HepG2 (cell line): Measurements from ENCODE around the gene PARN. TPM values are rescaled to one million over a fixed set of nuclear protein-coding genes. Genes with fewer than 3 reads are reported as not detected.

Experiments
- AHR ChIP-seq: IDR thresholded peaks from 2 replicates; pipeline ENCODE4 v1.6.1; 2018; ENCODE audit warnings: missing genetic modification reagents, missing compliant biosample characterization
- BRCA1 ChIP-seq: sonication (generic); formaldehyde crosslinking; IDR thresholded peaks from 2 replicates; pipeline ENCODE4 v1.4.0; 2020; ENCODE audit warnings: missing genetic modification reagents
- HNF4A ChIP-seq: sonication (generic); formaldehyde crosslinking; IDR thresholded peaks from 2 replicates; pipeline ENCODE4 v1.4.0; 2020; ENCODE audit warnings: missing genetic modification reagents
- HNRNPL ChIP-seq: fragments of 200-400 bp; formaldehyde crosslinking; IDR thresholded peaks from 2 replicates; pipeline ENCODE4 v1.6.1; 2017; ENCODE audit warnings: mild to moderate bottlenecking, low read depth, low read length
- JUN ChIP-seq: sonication (generic); formaldehyde crosslinking; IDR thresholded peaks from 2 replicates; pipeline ENCODE4 v1.4.0; 2020; ENCODE audit warnings: mild to moderate bottlenecking, missing genetic modification reagents
- KAT7 ChIP-seq: IDR thresholded peaks from 2 replicates; pipeline ENCODE4 v1.6.1; 2018; ENCODE audit warnings: borderline replicate concordance, missing compliant biosample characterization
- ZNF160 ChIP-seq: sonication (generic); formaldehyde crosslinking; IDR thresholded peaks from 2 replicates; pipeline ENCODE4 v1.8.0; 2022; ENCODE audit warnings: mild to moderate bottlenecking, inconsistent platforms, missing genetic modification reagents
- ZNF891 ChIP-seq: sonication (generic); formaldehyde crosslinking; IDR thresholded peaks from 2 replicates; pipeline ENCODE4 v1.5.0; 2020; ENCODE audit warnings: mild to moderate bottlenecking, missing genetic modification reagents
- polyA plus RNA-seq, 8 experiments: library from polyadenylated mRNA; depleted of rRNA in 3 of 8; stranded (reverse) in 7 of 8; unstranded in 1 of 8; fragments of >200 nt; fragmentation: Illumina TruSeq in 4 of 8; extraction: Trizol in 4 of 8; gene quantifications; 2 replicates each; pipeline versions ENCODE4 v1.2.1 to v1.2.3, GENCODE V29; 2011 to 2016; ENCODE audit warnings: low read depth in 4 of 8, missing spikeins in 1 of 8, mixed read lengths in 1 of 8; ENCODE audit not compliant: insufficient read depth in 1 of 8
- total RNA-seq, 5 experiments: library from RNA; depleted of rRNA; stranded (reverse); fragments of >200 nt; fragmentation: Illumina TruSeq; extraction: Trizol; gene quantifications; 2 replicates each; pipeline ENCODE4 v1.2.3, GENCODE V29; 2016; ENCODE audit warnings: low read depth in 1 of 5
- TF ChIP-seq, protein P1 (sequence below): sonication (generic); formaldehyde crosslinking; IDR thresholded peaks from 2 replicates; pipeline ENCODE4 v1.4.0; 2020; ENCODE audit warnings: low read depth, mild to moderate bottlenecking, missing genetic modification reagents
- TF ChIP-seq, protein P2 (sequence below): sonication (generic); formaldehyde crosslinking; IDR thresholded peaks from 2 replicates; pipeline ENCODE4 v1.9.0; 2021; ENCODE audit warnings: mild to moderate bottlenecking, missing genetic modification reagents
- TF ChIP-seq, protein P3 (sequence below): sonication (generic); formaldehyde crosslinking; IDR thresholded peaks from 2 replicates; pipeline ENCODE4 v1.8.0; 2023; ENCODE audit warnings: mild to moderate bottlenecking, missing genetic modification reagents
- TF ChIP-seq, protein P4 (sequence below): sonication (generic); formaldehyde crosslinking; IDR thresholded peaks from 2 replicates; pipeline ENCODE4 v1.4.0; 2020; ENCODE audit warnings: missing genetic modification reagents
- TF ChIP-seq, protein P5 (sequence below): sonication (generic); formaldehyde crosslinking; IDR thresholded peaks from 2 replicates; pipeline ENCODE4 v1.8.0; 2022; ENCODE audit warnings: missing genetic modification reagents, mild to moderate bottlenecking, moderate library complexity, borderline replicate concordance
- TF ChIP-seq, protein P6 (sequence below): sonication (generic); formaldehyde crosslinking; IDR thresholded peaks from 2 replicates; pipeline ENCODE4 v1.5.1; 2020; ENCODE audit warnings: mild to moderate bottlenecking, missing genetic modification reagents, moderate library complexity

Gene PARN
- total and polyA plus RNA-seq, 2 of the 13 experiments (the other 11 are each of a cell fraction or from before 2014, with no cell fraction given) = 13.3 to 47.6 TPM

DNA sequence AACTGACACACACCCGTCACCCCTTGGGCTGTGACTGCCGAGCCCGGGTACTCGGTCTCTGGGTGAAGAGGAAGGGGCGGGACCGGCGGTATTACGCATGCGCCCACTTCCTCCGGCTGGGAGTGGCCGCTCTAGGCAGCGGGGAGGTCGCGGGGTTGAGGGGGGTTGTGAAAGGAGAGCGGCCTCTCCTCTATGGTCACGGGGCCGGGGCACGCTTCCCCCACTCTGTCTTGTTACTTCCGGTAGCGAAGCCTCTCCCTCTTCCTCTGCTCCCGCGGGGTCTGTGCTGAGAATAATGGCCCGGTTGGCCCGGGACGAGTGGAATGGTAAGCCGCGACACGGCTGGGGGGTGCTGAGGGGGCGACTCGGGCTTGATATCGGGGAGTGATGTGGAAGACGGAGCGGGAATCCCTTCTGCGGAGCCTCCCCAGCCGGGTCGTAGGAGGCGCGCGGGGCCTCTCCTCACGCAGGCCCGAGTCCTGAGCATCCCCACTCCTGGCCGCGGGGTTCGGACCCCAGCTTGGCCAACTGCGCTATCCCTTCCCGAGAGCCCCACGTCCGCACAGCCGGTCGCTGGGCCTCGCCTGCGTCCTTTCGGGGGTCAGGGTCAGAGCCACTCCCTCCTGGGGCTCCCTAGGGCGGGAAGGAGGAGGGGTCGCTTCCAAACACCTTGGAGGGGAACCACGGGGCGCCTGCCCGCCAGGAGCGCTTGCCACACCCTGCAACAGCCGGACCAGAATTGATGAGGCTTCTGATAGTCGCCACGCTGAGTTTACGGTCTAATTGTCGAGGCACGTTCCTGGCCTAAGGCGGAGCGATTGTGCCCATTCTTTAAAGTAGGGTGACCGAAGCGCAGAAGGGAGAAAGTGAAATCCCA, 2.9 kb upstream of the PARN start, which contains the start of gene BFAR (continued):
- TF ChIP-seq, protein P1, sequence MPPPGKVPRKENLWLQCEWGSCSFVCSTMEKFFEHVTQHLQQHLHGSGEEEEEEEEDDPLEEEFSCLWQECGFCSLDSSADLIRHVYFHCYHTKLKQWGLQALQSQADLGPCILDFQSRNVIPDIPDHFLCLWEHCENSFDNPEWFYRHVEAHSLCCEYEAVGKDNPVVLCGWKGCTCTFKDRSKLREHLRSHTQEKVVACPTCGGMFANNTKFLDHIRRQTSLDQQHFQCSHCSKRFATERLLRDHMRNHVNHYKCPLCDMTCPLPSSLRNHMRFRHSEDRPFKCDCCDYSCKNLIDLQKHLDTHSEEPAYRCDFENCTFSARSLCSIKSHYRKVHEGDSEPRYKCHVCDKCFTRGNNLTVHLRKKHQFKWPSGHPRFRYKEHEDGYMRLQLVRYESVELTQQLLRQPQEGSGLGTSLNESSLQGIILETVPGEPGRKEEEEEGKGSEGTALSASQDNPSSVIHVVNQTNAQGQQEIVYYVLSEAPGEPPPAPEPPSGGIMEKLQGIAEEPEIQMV (CRISPR knock-in tag) = peak; percentile 79
- TF ChIP-seq ZNF160 (CRISPR knock-in tag) (no peak), KAT7 (CRISPR knock-in tag) (peak; percentile 97), ZNF891 (CRISPR knock-in tag) (peak; percentile 94), JUN (CRISPR knock-in tag) (no peak), AHR (CRISPR knock-in tag) (peak; percentile 93), BRCA1 (CRISPR knock-in tag) (peak; percentile 98), HNF4A (CRISPR knock-in tag) (no peak; the same call in 1 of the 2 replicates), HNRNPL (0 out of 2 replicates have a peak, but pooled peaks have one; percentile 44)
- TF ChIP-seq, protein P2, sequence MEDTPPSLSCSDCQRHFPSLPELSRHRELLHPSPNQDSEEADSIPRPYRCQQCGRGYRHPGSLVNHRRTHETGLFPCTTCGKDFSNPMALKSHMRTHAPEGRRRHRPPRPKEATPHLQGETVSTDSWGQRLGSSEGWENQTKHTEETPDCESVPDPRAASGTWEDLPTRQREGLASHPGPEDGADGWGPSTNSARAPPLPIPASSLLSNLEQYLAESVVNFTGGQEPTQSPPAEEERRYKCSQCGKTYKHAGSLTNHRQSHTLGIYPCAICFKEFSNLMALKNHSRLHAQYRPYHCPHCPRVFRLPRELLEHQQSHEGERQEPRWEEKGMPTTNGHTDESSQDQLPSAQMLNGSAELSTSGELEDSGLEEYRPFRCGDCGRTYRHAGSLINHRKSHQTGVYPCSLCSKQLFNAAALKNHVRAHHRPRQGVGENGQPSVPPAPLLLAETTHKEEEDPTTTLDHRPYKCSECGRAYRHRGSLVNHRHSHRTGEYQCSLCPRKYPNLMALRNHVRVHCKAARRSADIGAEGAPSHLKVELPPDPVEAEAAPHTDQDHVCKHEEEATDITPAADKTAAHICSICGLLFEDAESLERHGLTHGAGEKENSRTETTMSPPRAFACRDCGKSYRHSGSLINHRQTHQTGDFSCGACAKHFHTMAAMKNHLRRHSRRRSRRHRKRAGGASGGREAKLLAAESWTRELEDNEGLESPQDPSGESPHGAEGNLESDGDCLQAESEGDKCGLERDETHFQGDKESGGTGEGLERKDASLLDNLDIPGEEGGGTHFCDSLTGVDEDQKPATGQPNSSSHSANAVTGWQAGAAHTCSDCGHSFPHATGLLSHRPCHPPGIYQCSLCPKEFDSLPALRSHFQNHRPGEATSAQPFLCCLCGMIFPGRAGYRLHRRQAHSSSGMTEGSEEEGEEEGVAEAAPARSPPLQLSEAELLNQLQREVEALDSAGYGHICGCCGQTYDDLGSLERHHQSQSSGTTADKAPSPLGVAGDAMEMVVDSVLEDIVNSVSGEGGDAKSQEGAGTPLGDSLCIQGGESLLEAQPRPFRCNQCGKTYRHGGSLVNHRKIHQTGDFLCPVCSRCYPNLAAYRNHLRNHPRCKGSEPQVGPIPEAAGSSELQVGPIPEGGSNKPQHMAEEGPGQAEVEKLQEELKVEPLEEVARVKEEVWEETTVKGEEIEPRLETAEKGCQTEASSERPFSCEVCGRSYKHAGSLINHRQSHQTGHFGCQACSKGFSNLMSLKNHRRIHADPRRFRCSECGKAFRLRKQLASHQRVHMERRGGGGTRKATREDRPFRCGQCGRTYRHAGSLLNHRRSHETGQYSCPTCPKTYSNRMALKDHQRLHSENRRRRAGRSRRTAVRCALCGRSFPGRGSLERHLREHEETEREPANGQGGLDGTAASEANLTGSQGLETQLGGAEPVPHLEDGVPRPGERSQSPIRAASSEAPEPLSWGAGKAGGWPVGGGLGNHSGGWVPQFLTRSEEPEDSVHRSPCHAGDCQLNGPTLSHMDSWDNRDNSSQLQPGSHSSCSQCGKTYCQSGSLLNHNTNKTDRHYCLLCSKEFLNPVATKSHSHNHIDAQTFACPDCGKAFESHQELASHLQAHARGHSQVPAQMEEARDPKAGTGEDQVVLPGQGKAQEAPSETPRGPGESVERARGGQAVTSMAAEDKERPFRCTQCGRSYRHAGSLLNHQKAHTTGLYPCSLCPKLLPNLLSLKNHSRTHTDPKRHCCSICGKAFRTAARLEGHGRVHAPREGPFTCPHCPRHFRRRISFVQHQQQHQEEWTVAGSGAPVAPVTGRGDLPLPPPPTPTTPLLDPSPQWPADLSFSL (CRISPR knock-in tag) = no peak
- TF ChIP-seq, protein P3, sequence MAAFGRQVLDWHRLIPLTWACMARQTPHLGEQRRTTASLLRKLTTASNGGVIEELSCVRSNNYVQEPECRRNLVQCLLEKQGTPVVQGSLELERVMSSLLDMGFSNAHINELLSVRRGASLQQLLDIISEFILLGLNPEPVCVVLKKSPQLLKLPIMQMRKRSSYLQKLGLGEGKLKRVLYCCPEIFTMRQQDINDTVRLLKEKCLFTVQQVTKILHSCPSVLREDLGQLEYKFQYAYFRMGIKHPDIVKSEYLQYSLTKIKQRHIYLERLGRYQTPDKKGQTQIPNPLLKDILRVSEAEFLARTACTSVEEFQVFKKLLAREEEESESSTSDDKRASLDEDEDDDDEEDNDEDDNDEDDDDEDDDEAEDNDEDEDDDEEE (CRISPR knock-in tag) = peak; percentile 91; the same call in 1 of the 2 replicates
- TF ChIP-seq, protein P4, sequence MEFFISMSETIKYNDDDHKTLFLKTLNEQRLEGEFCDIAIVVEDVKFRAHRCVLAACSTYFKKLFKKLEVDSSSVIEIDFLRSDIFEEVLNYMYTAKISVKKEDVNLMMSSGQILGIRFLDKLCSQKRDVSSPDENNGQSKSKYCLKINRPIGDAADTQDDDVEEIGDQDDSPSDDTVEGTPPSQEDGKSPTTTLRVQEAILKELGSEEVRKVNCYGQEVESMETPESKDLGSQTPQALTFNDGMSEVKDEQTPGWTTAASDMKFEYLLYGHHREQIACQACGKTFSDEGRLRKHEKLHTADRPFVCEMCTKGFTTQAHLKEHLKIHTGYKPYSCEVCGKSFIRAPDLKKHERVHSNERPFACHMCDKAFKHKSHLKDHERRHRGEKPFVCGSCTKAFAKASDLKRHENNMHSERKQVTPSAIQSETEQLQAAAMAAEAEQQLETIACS = no peak; the same call in 1 of the 2 replicates
- TF ChIP-seq, protein P5, sequence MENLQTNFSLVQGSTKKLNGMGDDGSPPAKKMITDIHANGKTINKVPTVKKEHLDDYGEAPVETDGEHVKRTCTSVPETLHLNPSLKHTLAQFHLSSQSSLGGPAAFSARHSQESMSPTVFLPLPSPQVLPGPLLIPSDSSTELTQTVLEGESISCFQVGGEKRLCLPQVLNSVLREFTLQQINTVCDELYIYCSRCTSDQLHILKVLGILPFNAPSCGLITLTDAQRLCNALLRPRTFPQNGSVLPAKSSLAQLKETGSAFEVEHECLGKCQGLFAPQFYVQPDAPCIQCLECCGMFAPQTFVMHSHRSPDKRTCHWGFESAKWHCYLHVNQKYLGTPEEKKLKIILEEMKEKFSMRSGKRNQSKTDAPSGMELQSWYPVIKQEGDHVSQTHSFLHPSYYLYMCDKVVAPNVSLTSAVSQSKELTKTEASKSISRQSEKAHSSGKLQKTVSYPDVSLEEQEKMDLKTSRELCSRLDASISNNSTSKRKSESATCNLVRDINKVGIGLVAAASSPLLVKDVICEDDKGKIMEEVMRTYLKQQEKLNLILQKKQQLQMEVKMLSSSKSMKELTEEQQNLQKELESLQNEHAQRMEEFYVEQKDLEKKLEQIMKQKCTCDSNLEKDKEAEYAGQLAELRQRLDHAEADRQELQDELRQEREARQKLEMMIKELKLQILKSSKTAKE = no peak
- TF ChIP-seq, protein P6, sequence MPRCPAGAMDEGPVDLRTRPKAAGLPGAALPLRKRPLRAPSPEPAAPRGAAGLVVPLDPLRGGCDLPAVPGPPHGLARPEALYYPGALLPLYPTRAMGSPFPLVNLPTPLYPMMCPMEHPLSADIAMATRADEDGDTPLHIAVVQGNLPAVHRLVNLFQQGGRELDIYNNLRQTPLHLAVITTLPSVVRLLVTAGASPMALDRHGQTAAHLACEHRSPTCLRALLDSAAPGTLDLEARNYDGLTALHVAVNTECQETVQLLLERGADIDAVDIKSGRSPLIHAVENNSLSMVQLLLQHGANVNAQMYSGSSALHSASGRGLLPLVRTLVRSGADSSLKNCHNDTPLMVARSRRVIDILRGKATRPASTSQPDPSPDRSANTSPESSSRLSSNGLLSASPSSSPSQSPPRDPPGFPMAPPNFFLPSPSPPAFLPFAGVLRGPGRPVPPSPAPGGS = peak; percentile 82
